Ovary (tissue), 3 donors: ENCODE measurements around the gene EXOSC7.

Experiments used
- CTCF ChIP-seq, 3 donors: fragments of 450-650 bp in 2 of 3; fragments of 200-600 bp in 1 of 3; IDR thresholded peaks; one replicate each; pipeline versions ENCODE4 v1.5.1 to v1.8.0; 2016 to 2022; ENCODE audit warnings: antibody characterized with exemption in 3 of 3, mild to moderate bottlenecking in 1 of 3
- POLR2A ChIP-seq: fragments of 450-650 bp; IDR thresholded peaks from one replicate; pipeline ENCODE4 v1.6.1; 2017; ENCODE audit warnings: antibody characterized with exemption, mild to moderate bottlenecking, moderate library complexity
- donor health status: DM: no; HTN: no; CAD: no.

GRCh38 chr3:45029216-45029615 lies 53.2 kb downstream of the EXOSC7 start:
- TF ChIP-seq POLR2A (no peak), CTCF (IDR thresholded peaks at IDR 0.05) (no peak)
